ENCODE results near the gene HS6ST2.

DNA sequence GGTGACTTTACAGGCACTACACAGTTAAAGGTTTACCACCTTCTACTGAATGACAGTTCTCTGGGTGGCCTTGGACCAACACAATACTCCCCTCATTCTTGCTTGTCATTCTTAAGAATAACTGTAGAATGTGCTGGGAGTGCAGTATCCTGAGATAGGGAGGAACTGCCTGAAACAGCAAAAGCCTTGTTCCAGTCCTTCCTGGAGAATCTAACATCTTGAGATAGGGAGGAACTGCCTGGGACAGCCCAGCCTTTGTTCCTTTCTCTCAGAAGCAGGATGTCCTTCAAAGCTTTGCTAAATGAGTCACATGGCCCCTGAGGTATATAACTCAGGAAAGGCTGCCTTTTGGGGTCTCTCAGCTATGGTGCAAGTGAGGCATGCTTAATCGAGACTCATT lies 323.9 kb downstream of the HS6ST2 start:
- TF ChIP-seq EZH2phosphoT487 (IDR thresholded peaks at IDR 0.05; ENCODE audit: insufficient read depth, low read depth), result no peak
- no peak for TF ChIP-seq EZH2 (IDR thresholded peaks at IDR 0.05; ENCODE audit: insufficient read depth, poor library complexity, severe bottlenecking)
